Endothelial cell of umbilical vein (primary cell): Measurements from ENCODE around the gene SRRM2.

ENCODE experiments used
- CTCF ChIP-seq, 2 donors: IDR thresholded peaks; 1 replicate in 1 of 2; 2 replicates in 1 of 2; pipeline ENCODE4 v1.5.1; 2011; ENCODE audit warnings: low read length in 2 of 2, mild to moderate bottlenecking in 2 of 2, moderate library complexity in 2 of 2, control low read depth in 1 of 2, inconsistent platforms in 1 of 2, low read depth in 1 of 2; ENCODE audit not compliant: insufficient read depth in 1 of 2; ENCODE audit errors: extremely low read depth in 1 of 2
- EZH2 ChIP-seq: IDR thresholded peaks from 2 replicates; pipeline ENCODE4 v1.6.1; 2012; ENCODE audit warnings: borderline replicate concordance, low read depth, mild to moderate bottlenecking, moderate library complexity, low read length, inconsistent platforms; ENCODE audit not compliant: severe bottlenecking
- MAX ChIP-seq: IDR thresholded peaks from 2 replicates; pipeline ENCODE4 v1.6.1; 2011; ENCODE audit not compliant: insufficient read depth, insufficient read length
- POLR2A ChIP-seq: IDR thresholded peaks from 2 replicates; pipeline ENCODE4 v1.6.1; 2012; ENCODE audit warnings: low read depth, mild to moderate bottlenecking, control low read depth, low read length
- POLR2AphosphoS5 ChIP-seq: IDR thresholded peaks from 2 replicates; pipeline ENCODE4 v1.6.1; 2012; ENCODE audit warnings: low read depth, mild to moderate bottlenecking, control low read depth, low read length, moderate library complexity; ENCODE audit not compliant: insufficient read depth

GRCh38 chr16:2715519-2715918 lies 36.9 kb upstream of the SRRM2 start:
- TF ChIP-seq EZH2 (no peak), CTCF (IDR thresholded peaks at IDR 0.05; ENCODE audit: extremely low read depth in 1 of 2, insufficient read depth in 1 of 2, low read depth in 1 of 2, low read length in 2 of 2) (no peak), POLR2AphosphoS5 (no peak), POLR2A (no peak), MAX (no peak)
